Body of pancreas (tissue), 4 donors: ENCODE measurements around the gene NMNAT1. TPM values are rescaled to one million over a fixed set of nuclear protein-coding genes. Genes with fewer than 3 reads are reported as not detected.
"Not testable (repeated sequence)": the region's sequence is repeated elsewhere in the genome, so short reads cannot be mapped to it uniquely, and the experiment has no call there.

Experiments
- ATAC-seq: fragments of 150-250 bp; one replicate; pipeline ENCODE4 v1.9.1; 2016
- DNase-seq, 4 donors: peaks; one replicate each; pipeline ENCODE4 v3.0.0-alpha.2; 2019
- H3K27ac ChIP-seq, 4 donors: fragments of 200-600 bp; sonication (generic); 1 replicate in 3 of 4; 2 replicates in 1 of 4; pipeline versions ENCODE4 v1.5.1 to v1.6.1; 2016 to 2019; ENCODE audit warnings: mild to moderate bottlenecking in 1 of 4, mixed read lengths in 1 of 4, moderate library complexity in 1 of 4
- H3K27me3 ChIP-seq, 2 donors: fragments of 200-600 bp; sonication (generic); one replicate each; pipeline ENCODE4 v1.6.0; 2016; ENCODE audit warnings: mild to moderate bottlenecking in 1 of 2
- H3K36me3 ChIP-seq, 2 donors: fragments of 200-600 bp; sonication (generic); replicated peaks in 1 of 2; 2 replicates each; pipeline ENCODE4 v1.5.1; 2016; ENCODE audit warnings: low read depth in 2 of 2; ENCODE audit not compliant: insufficient read depth in 1 of 2
- H3K4me1 ChIP-seq: fragments of 200-600 bp; sonication (generic); one replicate; pipeline ENCODE4 v1.6.0; 2016
- H3K4me3 ChIP-seq, 2 donors: fragments of 200-600 bp; sonication (generic); 1 replicate in 1 of 2; 2 replicates in 1 of 2; pipeline ENCODE4 v1.5.1; 2016 to 2019
- H3K9me3 ChIP-seq, 3 donors: fragments of 200-600 bp; sonication (generic); 1 replicate in 2 of 3; 2 replicates in 1 of 3; pipeline ENCODE4 v1.5.1; 2016
- CTCF ChIP-seq, 7 experiments: fragments of 450-650 bp in 4 of 7; fragments of 200-600 bp in 3 of 7; sonication (generic) in 3 of 7; IDR thresholded peaks; one replicate each; pipeline ENCODE4 v1.5.1; 2016 to 2019; ENCODE audit warnings: antibody characterized with exemption in 7 of 7
- POLR2A ChIP-seq, 3 donors: fragments of 450-650 bp; IDR thresholded peaks; one replicate each; pipeline ENCODE4 v1.6.1; 2016; ENCODE audit warnings: antibody characterized with exemption in 3 of 3, mild to moderate bottlenecking in 2 of 3
- WGBS, 2 donors: methylation state at CpG; one replicate each; pipeline ENCODE4 v1.1.5; 2017; 5-methylcytosine and 5-hydroxymethylcytosine counted together
- intact Hi-C: fragments of 100-400 bp; cut with DNase I; formaldehyde crosslinking; loops from one replicate; pipeline ENCODE4 v1.15.1; 2023
- total RNA-seq, 2 donors: library from RNA; depleted of rRNA; stranded (reverse); fragments of >200 nt; gene quantifications; one replicate each; pipeline ENCODE4 v1.1.0, GENCODE V29; 2016

The NMNAT1 gene
- total RNA-seq, 2 donors from 2014 or later = 3.6 to 5.2 TPM

GRCh38 chr1:10020086-10020485 is 76.8 kb downstream of the NMNAT1 start:
- Histone ChIP-seq H3K4me1 (no peaks in the 10 kb centered on the region), H3K27me3 (no peaks in the 10 kb centered on the region), H3K9me3 (no peaks in the 10 kb centered on the region), H3K36me3 (no peaks in the 10 kb centered on the region), H3K4me3 (no peak overlapping the region), H3K27ac (no peak overlapping the region)
- no peak for ATAC-seq
- TF ChIP-seq CTCF (IDR thresholded peaks at IDR 0.05) (no peak), POLR2A (IDR thresholded peaks at IDR 0.05) (no peak)
- intact Hi-C loops = loop anchor here (10.0 kb wide), 1 partner anchor 145 kb away; no protein-coding TSS in a partner anchor
- DNase-seq = no peak
- WGBS, 2 donors = 58 to 77% methylated on average over 3 of the region's 3 CpGs

GRCh38 chr1:10020678-10021077 is 77.4 kb downstream of the NMNAT1 start:
- not testable (repeated sequence) for H3K27me3 ChIP-seq, DNase-seq
- intact Hi-C loops = loop anchor here (10.0 kb wide), 1 partner anchor 146 kb away; no protein-coding TSS in a partner anchor

GRCh38 chr1:10021992-10022391 is 78.7 kb downstream of the NMNAT1 start:
- DNase-seq, H3K36me3 ChIP-seq, H3K4me1 ChIP-seq, ATAC-seq, H3K27me3 ChIP-seq, H3K4me3 ChIP-seq, H3K27ac ChIP-seq, H3K9me3 ChIP-seq: not testable (repeated sequence)
- intact Hi-C loops = loop anchor here (10.0 kb wide), 1 partner anchor 147 kb away; no protein-coding TSS in a partner anchor
- 85 to 90% methylated on average over 4 of the region's 4 CpGs for WGBS, 2 donors

More at GRCh38 chr1:10020678-10021077, 77.4 kb downstream of the NMNAT1 start:
- not testable (repeated sequence) for H3K36me3 ChIP-seq, ATAC-seq, H3K9me3 ChIP-seq, H3K27ac ChIP-seq, H3K4me3 ChIP-seq, H3K4me1 ChIP-seq
- 50 to 75% methylated on average over 1 to 2 of the region's 2 CpGs for WGBS, 2 donors

- Histone ChIP-seq H3K4me1 (no peaks in the 10 kb centered on the region), H3K9me3 (no peaks in the 10 kb centered on the region), H3K27me3 (no peaks in the 10 kb centered on the region), H3K4me3 (no peak overlapping the region), H3K36me3 (no peaks in the 10 kb centered on the region), H3K27ac (no peak overlapping the region)
- ATAC-seq (no peak), DNase-seq (no peak)
- TF ChIP-seq CTCF (IDR thresholded peaks at IDR 0.05) (no peak), POLR2A (IDR thresholded peaks at IDR 0.05) (no peak)
- intact Hi-C loops = loop anchor here (10.0 kb wide), 1 partner anchor 148 kb away; no protein-coding TSS in a partner anchor
- 80 to 81% methylated on average over 7 of the region's 7 CpGs for WGBS, 2 donors
These were observed 79.4 kb downstream of the NMNAT1 start for GRCh38 chr1:10022656-10023055.

GRCh38 chr1:10025354-10025753 is 82.1 kb downstream of the NMNAT1 start:
- DNase-seq (no peak), ATAC-seq (no peak)
- H3K4me1 ChIP-seq = no peaks in the 10 kb centered on the region
- WGBS, 2 donors = 67 to 77% methylated on average over 2 of the region's 2 CpGs
- H3K27ac ChIP-seq = no peak overlapping the region
- TF ChIP-seq POLR2A (IDR thresholded peaks at IDR 0.05) (no peak), CTCF (IDR thresholded peaks at IDR 0.05) (no peak)
- H3K27me3 ChIP-seq = no peaks in the 10 kb centered on the region
- H3K36me3 ChIP-seq = no peaks in the 10 kb centered on the region
- intact Hi-C loops = loop anchor here (10.0 kb wide), 1 partner anchor 151 kb away; no protein-coding TSS in a partner anchor
- no peaks in the 10 kb centered on the region for H3K9me3 ChIP-seq
- no peak overlapping the region for H3K4me3 ChIP-seq

- DNase-seq (no peak), ATAC-seq (no peak)
- Histone ChIP-seq H3K27me3 (no peaks in the 10 kb centered on the region), H3K9me3 (no peaks in the 10 kb centered on the region), H3K4me1 (peaks cover 2% of the 10 kb centered on the region), H3K36me3 (no peaks in the 10 kb centered on the region), H3K4me3 (no peak overlapping the region), H3K27ac (no peak overlapping the region)
- intact Hi-C loops = loop anchor here (10.0 kb wide), 1 partner anchor 152 kb away; no protein-coding TSS in a partner anchor
- TF ChIP-seq POLR2A (IDR thresholded peaks at IDR 0.05) (no peak), CTCF (IDR thresholded peaks at IDR 0.05) (no peak)
These were observed 83.8 kb downstream of the NMNAT1 start for GRCh38 chr1:10027027-10027426.

- H3K27me3 ChIP-seq, H3K27ac ChIP-seq, H3K9me3 ChIP-seq, ATAC-seq, H3K36me3 ChIP-seq, H3K4me3 ChIP-seq, DNase-seq, H3K4me1 ChIP-seq: not testable (repeated sequence)
- whole genome bisulfite sequencing, 2 donors = 74 to 81% methylated on average over 6 to 12 of the region's 24 CpGs
- intact Hi-C loops = loop anchor here (10.0 kb wide), 1 partner anchor 154 kb away; no protein-coding TSS in a partner anchor
These were observed 85.8 kb downstream of the NMNAT1 start for GRCh38 chr1:10028956-10029500.
